ENCODE results near the gene BABAM1. TPM values are rescaled to one million over a fixed set of nuclear protein-coding genes. Genes with fewer than 3 reads are reported as not detected.
"Not testable (repeated sequence)": the region's sequence is repeated elsewhere in the genome, so short reads cannot be mapped to it uniquely, and the experiment has no call there.

BABAM1 gene
- polyA plus RNA-seq, 4 donors: 87.4 to 121 (median 108) TPM

GRCh38 chr19:17266589-17266974, 661 bp upstream of the BABAM1 start:
- no peak for DNase-seq (ENCODE audit: low read depth in 4 of 4, low spot score in 3 of 4)

- DNase-seq (ENCODE audit: low read depth in 4 of 4, low spot score in 3 of 4): no peak
These were observed 1.5 kb downstream of the BABAM1 start for GRCh38 chr19:17268754-17269153.

GRCh38 chr19:17274892-17275291, 7.6 kb downstream of the BABAM1 start:
- DNase-seq (ENCODE audit: low read depth in 4 of 4, low spot score in 3 of 4): not testable (repeated sequence)

GRCh38 chr19:17275441-17276175, 8.4 kb downstream of the BABAM1 start:
- DNase-seq (ENCODE audit: low read depth in 4 of 4, low spot score in 3 of 4): no peak

- DNase-seq (ENCODE audit: low read depth in 4 of 4, low spot score in 3 of 4): no peak
These were observed 12.2 kb downstream of the BABAM1 start for GRCh38 chr19:17279436-17279835.

GRCh38 chr19:17281391-17282304, 14.4 kb downstream of the BABAM1 start, which contains the start of gene ANKLE1:
Gene ANKLE1 (plus strand): TSS chr19:17281901. CDS start chr19:17281921, 20 bp downstream.
- DNase-seq (ENCODE audit: low read depth in 4 of 4, low spot score in 3 of 4): no peak

- peak in 1 of 4 donors; percentile 41 for DNase-seq (ENCODE audit: low read depth in 4 of 4, low spot score in 3 of 4)
These were observed 15.4 kb downstream of the BABAM1 start for GRCh38 chr19:17282488-17283125.

GRCh38 chr19:17283504-17283996, 16.3 kb downstream of the BABAM1 start:
- no peak for DNase-seq (ENCODE audit: low read depth in 4 of 4, low spot score in 3 of 4)

- DNase-seq (ENCODE audit: low read depth in 4 of 4, low spot score in 3 of 4): no peak
These were observed 18.3 kb downstream of the BABAM1 start for GRCh38 chr19:17285415-17286135.

GRCh38 chr19:17286263-17286662, 19.0 kb downstream of the BABAM1 start:
- DNase-seq (ENCODE audit: low read depth in 4 of 4, low spot score in 3 of 4): no peak

GRCh38 chr19:17286752-17287151, 19.5 kb downstream of the BABAM1 start:
- DNase-seq (ENCODE audit: low read depth in 4 of 4, low spot score in 3 of 4): no peak

GRCh38 chr19:17289489-17289888, 22.2 kb downstream of the BABAM1 start:
- DNase-seq (ENCODE audit: low read depth in 4 of 4, low spot score in 3 of 4): no peak

- peak in 1 of 4 donors; percentile 66 for DNase-seq (ENCODE audit: low read depth in 4 of 4, low spot score in 3 of 4)
These were observed 25.2 kb downstream of the BABAM1 start for GRCh38 chr19:17292301-17293074.

- DNase-seq (ENCODE audit: low read depth in 4 of 4, low spot score in 3 of 4): no peak
These were observed 26.4 kb downstream of the BABAM1 start for GRCh38 chr19:17293605-17294004.

GRCh38 chr19:17294051-17294891, 27.0 kb downstream of the BABAM1 start:
- no peak for DNase-seq (ENCODE audit: low read depth in 4 of 4, low spot score in 3 of 4)

- not testable (repeated sequence) for DNase-seq (ENCODE audit: low read depth in 4 of 4, low spot score in 3 of 4)
These were observed 28.3 kb downstream of the BABAM1 start for GRCh38 chr19:17295551-17295950.

GRCh38 chr19:17296273-17296672, 29.0 kb downstream of the BABAM1 start:
- DNase-seq (ENCODE audit: low read depth in 4 of 4, low spot score in 3 of 4): no peak

GRCh38 chr19:17296976-17297375, 29.7 kb downstream of the BABAM1 start:
- no peak for DNase-seq (ENCODE audit: low read depth in 4 of 4, low spot score in 3 of 4)

All from left renal pelvis (tissue), 4 donors.